IMR-90 (cell line): Measurements from ENCODE around the gene ARPC5L. TPM values are rescaled to one million over a fixed set of nuclear protein-coding genes. Genes with fewer than 3 reads are reported as not detected.

Experiments
- ATAC-seq: fragments of 200-7000 bp; cut with Tn5 transposase; 2 replicates; pipeline ENCODE4 v1.9.1; 2020; ENCODE audit warnings: low read depth, mild to moderate bottlenecking, moderate library complexity
- BruUV-seq: library from RNA; stranded (reverse); fragments of 400-500 nt; replicated peaks from 2 replicates; lab custom pipeline; 2021; lab: Mats Ljungman, UMichigan
- CTCF ChIA-PET: fragments of 300-600 bp; formaldehyde crosslinking; extraction: SDS; loops from one replicate; lab custom pipeline; 2021; ENCODE audit warnings: antibody characterized with exemption; lab: Yijun Ruan, JAX
- POLR2A ChIA-PET: fragments of 300-600 bp; sonication (Branson Sonifier 250); formaldehyde crosslinking; loops from one replicate; lab custom pipeline; 2022; ENCODE audit warnings: antibody characterized with exemption; ENCODE audit not compliant: unreplicated experiment; lab: Charles Lee
- DNase-seq: peaks from one replicate; pipeline ENCODE4 v3.0.0; 2013
- H2AFZ ChIP-seq: replicated peaks from 2 replicates; pipeline ENCODE3; 2013; ENCODE audit warnings: low read length, mild to moderate bottlenecking; ENCODE audit not compliant: poor library complexity
- H2AK5ac ChIP-seq: 2 replicates; pipeline ENCODE4 v1.6.1; 2013; ENCODE audit warnings: low read depth, low read length, inconsistent platforms
- H2AK9ac ChIP-seq: replicated peaks from 2 replicates; pipeline ENCODE3; 2013; ENCODE audit warnings: mild to moderate bottlenecking, low read depth, low read length, moderate library complexity; ENCODE audit not compliant: poor library complexity
- H2BK120ac ChIP-seq: 2 replicates; pipeline ENCODE4 v1.6.1; 2013; ENCODE audit warnings: low read depth, low read length, inconsistent platforms
- H2BK15ac ChIP-seq: 3 replicates; pipeline ENCODE4 v1.6.1; 2013; ENCODE audit warnings: low read depth, low read length, inconsistent platforms
- H2BK20ac ChIP-seq: 2 replicates; pipeline ENCODE4 v1.6.1; 2013; ENCODE audit warnings: low read depth, mild to moderate bottlenecking, inconsistent platforms, low read length, moderate library complexity
- H2BK5ac ChIP-seq: 2 replicates; pipeline ENCODE4 v1.6.1; 2013; ENCODE audit warnings: mild to moderate bottlenecking, low read depth, low read length, inconsistent platforms; ENCODE audit not compliant: poor library complexity, severe bottlenecking
- H3K14ac ChIP-seq: replicated peaks from 2 replicates; pipeline ENCODE4 v1.6.1; 2013; ENCODE audit warnings: low read depth, low read length, inconsistent platforms
- H3K18ac ChIP-seq: 2 replicates; pipeline ENCODE4 v1.6.1; 2013; ENCODE audit warnings: low read depth, low read length, control low read depth
- H3K23ac ChIP-seq: 2 replicates; pipeline ENCODE4 v1.6.1; 2013; ENCODE audit warnings: low read depth, low read length, inconsistent platforms
- H3K27ac ChIP-seq: 2 replicates; pipeline ENCODE4 v1.5.1; 2013; ENCODE audit warnings: mild to moderate bottlenecking, control low read depth, low read length; ENCODE audit not compliant: insufficient read depth
- H3K27me3 ChIP-seq: 2 replicates; pipeline ENCODE4 v1.6.1; 2013; ENCODE audit warnings: low read length; ENCODE audit not compliant: control insufficient read depth, insufficient read depth
- H3K36me3 ChIP-seq: 2 replicates; pipeline ENCODE4 v1.6.1; 2013; ENCODE audit warnings: low read length, mixed read lengths; ENCODE audit not compliant: control insufficient read depth, insufficient read depth
- H3K4ac ChIP-seq: 2 replicates; pipeline ENCODE4 v1.6.1; 2013; ENCODE audit warnings: low read depth, low read length, inconsistent platforms
- H3K4me1 ChIP-seq: 2 replicates; pipeline ENCODE4 v1.6.1; 2013; ENCODE audit warnings: low read length, mixed read lengths; ENCODE audit not compliant: control insufficient read depth, insufficient read depth
- H3K4me2 ChIP-seq: 2 replicates; pipeline ENCODE4 v1.6.1; 2013; ENCODE audit warnings: low read depth, mild to moderate bottlenecking, control low read depth, low read length, moderate library complexity
- H3K4me3 ChIP-seq: 2 replicates; pipeline ENCODE4 v1.5.1; 2013; ENCODE audit warnings: low read depth, mild to moderate bottlenecking, control low read depth, low read length, moderate library complexity; ENCODE audit not compliant: insufficient read depth
- H3K56ac ChIP-seq: 2 replicates; pipeline ENCODE4 v1.6.1; 2013; ENCODE audit warnings: low read length, inconsistent platforms; ENCODE audit not compliant: insufficient read depth; ENCODE audit errors: extremely low read depth
- H3K79me1 ChIP-seq, 2 experiments: 2 replicates each; pipeline ENCODE4 v1.6.1; 2013; ENCODE audit warnings: low read length in 2 of 2, inconsistent platforms in 1 of 2, low read depth in 1 of 2
- H3K9ac ChIP-seq: 2 replicates; pipeline ENCODE4 v1.6.1; 2013; ENCODE audit warnings: low read depth, low read length, control low read depth
- H3K9me1 ChIP-seq: 2 replicates; pipeline ENCODE4 v1.6.1; 2013; ENCODE audit warnings: low read length, inconsistent platforms; ENCODE audit not compliant: insufficient read depth
- H3K9me3 ChIP-seq: 2 replicates; pipeline ENCODE4 v1.6.1; 2013; ENCODE audit warnings: low read length; ENCODE audit not compliant: control insufficient read depth, insufficient read depth
- H4K20me1 ChIP-seq: 2 replicates; pipeline ENCODE4 v1.6.1; 2013; ENCODE audit warnings: low read length, inconsistent platforms; ENCODE audit not compliant: insufficient read depth
- H4K5ac ChIP-seq: 2 replicates; pipeline ENCODE4 v1.6.1; 2013; ENCODE audit warnings: mild to moderate bottlenecking, low read depth, low read length, control low read depth
- H4K8ac ChIP-seq, 2 experiments: 2 replicates each; pipeline ENCODE4 v1.6.1; 2013; ENCODE audit warnings: low read depth in 2 of 2, low read length in 2 of 2, control low read depth in 1 of 2, inconsistent platforms in 1 of 2
- H4K91ac ChIP-seq: 2 replicates; pipeline ENCODE4 v1.6.1; 2013; ENCODE audit warnings: low read depth, low read length, inconsistent platforms; ENCODE audit not compliant: insufficient read depth
- CHD1 ChIP-seq: IDR thresholded peaks from 2 replicates; pipeline ENCODE4 v1.6.1; 2012; ENCODE audit warnings: low read depth, low read length, improper control_type of control experiment
- ELK1 ChIP-seq: fragments of 150-350 bp; IDR thresholded peaks from 2 replicates; pipeline ENCODE4 v1.6.1; 2016; ENCODE audit warnings: low read depth, mild to moderate bottlenecking, low read length, moderate library complexity, borderline replicate concordance
- MXI1 ChIP-seq: IDR thresholded peaks from 2 replicates; pipeline ENCODE4 v1.6.1; 2012; ENCODE audit warnings: low read depth, mild to moderate bottlenecking, low read length, moderate library complexity, borderline replicate concordance
- RFX5 ChIP-seq: IDR thresholded peaks from 2 replicates; pipeline ENCODE4 v1.8.0; 2012; ENCODE audit warnings: low read depth, mild to moderate bottlenecking, low read length, moderate library complexity
- whole genome bisulfite sequencing, 2 experiments: methylation state at CpG; one replicate each; pipeline versions ENCODE4 v1.1.5 to v1.1.7; 2013; ENCODE audit warnings: missing lambda C conversion rate in 2 of 2; ENCODE audit not compliant: insufficient read length in 1 of 2; ENCODE audit errors: extremely low coverage in 2 of 2; 5-methylcytosine and 5-hydroxymethylcytosine counted together
- dilution Hi-C: fragments of 300-500 bp; cut with HindIII; formaldehyde crosslinking; loops from one replicate; pipeline ENCODE4 v1.14.3; 2018; ENCODE audit warnings: low sequenced_read_pairs; ENCODE audit not compliant: unreplicated experiment
- in situ Hi-C: fragments of 300-500 bp; cut with MboI; formaldehyde crosslinking; loops from 3 replicates; pipeline ENCODE4 v1.14.3; 2019; ENCODE audit warnings: low sequenced_read_pairs, inconsistent platforms, mixed read lengths
- intact Hi-C: fragments of 100-400 bp; cut with micrococcal nuclease; formaldehyde crosslinking; loops from 2 replicates; pipeline ENCODE4 v1.10.0; 2022
- polyA plus RNA-seq, 3 experiments: library from polyadenylated mRNA; depleted of rRNA; stranded (reverse); fragments of >200 nt; gene quantifications; 2 replicates each; pipeline ENCODE4 v1.2.3, GENCODE V29; 2012; ENCODE audit warnings: low replicate concordance in 1 of 3
- total RNA-seq: library from RNA; depleted of rRNA; stranded (reverse); fragments of >200 nt; gene quantifications from 2 replicates; pipeline ENCODE4 v1.2.3, GENCODE V29; 2012
- TF ChIP-seq, protein P1 (sequence below): fragments of 150-350 bp; IDR thresholded peaks from 2 replicates; pipeline ENCODE4 v1.6.1; 2017; ENCODE audit warnings: mild to moderate bottlenecking, antibody characterized with exemption, low read length, low read depth

ARPC5L gene
- total and polyA plus RNA-seq, 2 of the 4 experiments (the other 2 are of a cell fraction): 11.1 to 53.8 TPM

GRCh38 chr9:124882231-124882630 is 20.3 kb downstream of the ARPC5L start:
- no peak overlapping the region for H3K18ac ChIP-seq
- peaks cover 58% of the 10 kb centered on the region for H3K36me3 ChIP-seq
- in situ Hi-C loops (no loop called here), dilution Hi-C loops (no loop called here), intact Hi-C loops (no loop called here)
- peaks cover 7% of the 10 kb centered on the region for H4K20me1 ChIP-seq
- no peak overlapping the region for H2BK15ac ChIP-seq
- no peak overlapping the region for H2BK20ac ChIP-seq
- H2AK9ac ChIP-seq: no peak overlapping the region
- no peaks in the 10 kb centered on the region for H3K9me3 ChIP-seq
- H3K9me1 ChIP-seq: peaks cover 3% of the 10 kb centered on the region; the same call in 1 of the 2 replicates
- no peaks in the 10 kb centered on the region for H3K27me3 ChIP-seq
- H3K4ac ChIP-seq: no peak overlapping the region
- no peak overlapping the region for H2BK120ac ChIP-seq
- no peak for DNase-seq
- POLR2A ChIA-PET: no interaction called here
- no peak overlapping the region for H3K4me2 ChIP-seq
- no peak overlapping the region for H4K91ac ChIP-seq
- H2AFZ ChIP-seq: no peak overlapping the region
- no peak overlapping the region for H3K56ac ChIP-seq
- no TSS peak for BruUV-seq
- no peak overlapping the region for H2AK5ac ChIP-seq
- no peak overlapping the region for H3K23ac ChIP-seq
- no peak overlapping the region for H3K4me3 ChIP-seq
- ATAC-seq: no peak
- no peak overlapping the region for H3K14ac ChIP-seq
- H3K27ac ChIP-seq: no peak overlapping the region
- no peak overlapping the region for H4K8ac ChIP-seq
- peaks cover under 1 to 2% of the 10 kb centered on the region in 2 experiments; a peak in 3 of 4 replicates for H3K79me1 ChIP-seq
- TF ChIP-seq ELK1 (no peak), CHD1 (no peak), RFX5 (no peak), MXI1 (no peak)
- TF ChIP-seq, protein P1, sequence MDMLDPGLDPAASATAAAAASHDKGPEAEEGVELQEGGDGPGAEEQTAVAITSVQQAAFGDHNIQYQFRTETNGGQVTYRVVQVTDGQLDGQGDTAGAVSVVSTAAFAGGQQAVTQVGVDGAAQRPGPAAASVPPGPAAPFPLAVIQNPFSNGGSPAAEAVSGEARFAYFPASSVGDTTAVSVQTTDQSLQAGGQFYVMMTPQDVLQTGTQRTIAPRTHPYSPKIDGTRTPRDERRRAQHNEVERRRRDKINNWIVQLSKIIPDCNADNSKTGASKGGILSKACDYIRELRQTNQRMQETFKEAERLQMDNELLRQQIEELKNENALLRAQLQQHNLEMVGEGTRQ: no peak
- H2BK5ac ChIP-seq: no peak overlapping the region
- WGBS, 2 experiments: 66% methylated on average over 8 of the region's 13 CpGs; no CpG with 5 or more reads in 1 of the 2 experiments
- H3K9ac ChIP-seq: no peak overlapping the region
- H4K5ac ChIP-seq: no peak overlapping the region
- peaks cover 2% of the 10 kb centered on the region; the same call in 1 of the 2 replicates for H3K4me1 ChIP-seq
- CTCF ChIA-PET: no interaction called here
